ENCODE data around the gene EPC2.

DNA sequence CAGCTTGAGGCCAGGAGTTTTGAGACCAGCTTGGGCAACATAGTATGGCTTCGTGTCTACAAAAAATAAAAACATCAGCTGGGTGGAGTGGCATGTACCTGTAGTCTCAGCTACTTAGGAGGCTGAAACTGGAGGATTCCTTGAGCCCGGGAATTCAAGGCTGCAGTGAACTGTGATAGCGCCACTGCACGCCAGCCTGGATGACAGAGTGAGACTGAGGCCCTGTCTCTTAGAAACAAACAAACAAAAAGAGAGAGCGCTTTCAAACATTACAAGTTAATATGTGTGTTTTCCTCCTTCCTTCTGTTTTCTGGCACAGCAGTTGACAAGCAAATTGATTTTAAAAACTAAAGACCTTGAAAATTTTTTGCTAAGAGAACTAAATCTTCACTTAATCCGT, 9.9 kb downstream of the EPC2 start:
- TF ChIP-seq CTCF (IDR thresholded peaks at IDR 0.05) = no peak
- TF ChIP-seq POLR2A (IDR thresholded peaks at IDR 0.05) = no peak

Measured in testis (tissue), 2 donors.